ENCODE data around the gene MED1. TPM values are rescaled to one million over a fixed set of nuclear protein-coding genes. Genes with fewer than 3 reads are reported as not detected.
"Not testable (repeated sequence)": the region's sequence is repeated elsewhere in the genome, so short reads cannot be mapped to it uniquely, and the experiment has no call there.

Gene MED1
- total and polyA plus RNA-seq, 12 donors: 5.8 to 27.3 (median 25.5) TPM

GRCh38 chr17:39486242-39486641 is 35.2 kb upstream of the MED1 start:
- H3K9me3 ChIP-seq: no peaks in the 10 kb centered on the region
- H3K27me3 ChIP-seq: no peaks in the 10 kb centered on the region
- H3K27ac ChIP-seq: no peak overlapping the region
- intact Hi-C loops (cut with DNase I): no loop called here
- no peak for DNase-seq
- no peaks in the 10 kb centered on the region for H3K4me1 ChIP-seq
- no peak overlapping the region for H3K4me3 ChIP-seq
- 45 to 53% methylated on average over 2 of the region's 2 CpGs for WGBS, 2 donors
- H3K36me3 ChIP-seq: peaks cover 0 to 81% (median 9%) of the 10 kb centered on the region in 9 donors
- no peak for TF ChIP-seq CTCF (IDR thresholded peaks at IDR 0.05)
- ATAC-seq: no peak

- DNase-seq (no peak), ATAC-seq (no peak)
- Histone ChIP-seq H3K4me3 (no peak overlapping the region), H3K27me3 (no peaks in the 10 kb centered on the region), H3K36me3 (peaks cover 0 to 81% (median 3%) of the 10 kb centered on the region in 9 donors), H3K9me3 (no peaks in the 10 kb centered on the region), H3K4me1 (no peaks in the 10 kb centered on the region), H3K27ac (no peak overlapping the region)
- no peak for TF ChIP-seq CTCF (IDR thresholded peaks at IDR 0.05)
- WGBS, 2 donors: 89 to 93% methylated on average over 5 of the region's 5 CpGs
- intact Hi-C loops (cut with DNase I): no loop called here
These were observed 34.5 kb upstream of the MED1 start for GRCh38 chr17:39485555-39485954.

- H3K27me3 ChIP-seq: no peaks in the 10 kb centered on the region
- 98% methylated on average over 2 of the region's 2 CpGs for WGBS, 2 donors
- H3K36me3 ChIP-seq: peaks cover 0 to 78% (median 0%) of the 10 kb centered on the region in 9 donors
- no peaks in the 10 kb centered on the region for H3K4me1 ChIP-seq
- intact Hi-C loops (cut with DNase I): no loop called here
- DNase-seq: no peak
- H3K4me3 ChIP-seq: no peak overlapping the region
- no peaks in the 10 kb centered on the region for H3K9me3 ChIP-seq
- ATAC-seq: no peak
- no peak overlapping the region for H3K27ac ChIP-seq
- TF ChIP-seq CTCF (IDR thresholded peaks at IDR 0.05): no peak
These were observed 33.1 kb upstream of the MED1 start for GRCh38 chr17:39484178-39484577.

- intact Hi-C loops (cut with DNase I): no loop called here
- 97 to 98% methylated on average over 6 of the region's 6 CpGs for WGBS, 2 donors
- DNase-seq: no peak
These were observed 32.4 kb upstream of the MED1 start for GRCh38 chr17:39483506-39483905.

GRCh38 chr17:39479631-39480030 is 28.6 kb upstream of the MED1 start:
- H3K27ac ChIP-seq; H3K4me3 ChIP-seq; ATAC-seq; DNase-seq; intact Hi-C loops (cut with DNase I); H3K9me3 ChIP-seq; H3K27me3 ChIP-seq; H3K4me1 ChIP-seq: not testable (repeated sequence)
- peaks cover 0 to 89% (median 15%) of the 10 kb centered on the region in 9 donors for H3K36me3 ChIP-seq
- WGBS, 2 donors: 94 to 95% methylated on average over 8 of the region's 8 CpGs

More at GRCh38 chr17:39483506-39483905, 32.4 kb upstream of the MED1 start:
- H3K27ac ChIP-seq: no peak overlapping the region
- H3K36me3 ChIP-seq: peaks cover 0 to 78% (median 3%) of the 10 kb centered on the region in 9 donors
- no peak for ATAC-seq
- no peak for TF ChIP-seq CTCF (IDR thresholded peaks at IDR 0.05)
- H3K4me3 ChIP-seq: no peak overlapping the region
- no peaks in the 10 kb centered on the region for H3K27me3 ChIP-seq
- no peaks in the 10 kb centered on the region for H3K4me1 ChIP-seq
- no peaks in the 10 kb centered on the region for H3K9me3 ChIP-seq
